Upper lobe of right lung (tissue), 1 donor: ENCODE measurements around the gene PRKAR1B. TPM values are rescaled to one million over a fixed set of nuclear protein-coding genes. Genes with fewer than 3 reads are reported as not detected.

ENCODE experiments used
- ATAC-seq: fragments of 200-7000 bp; cut with Tn5 transposase; one replicate; pipeline ENCODE4 v1.9.1; 2020; ENCODE audit warnings: mild to moderate bottlenecking, moderate library complexity
- DNase-seq: peaks from one replicate; pipeline ENCODE4 v3.0.0-alpha.2; 2020
- H3K27ac ChIP-seq: fragments of 200-600 bp; one replicate; pipeline ENCODE4 v1.8.0; 2022
- H3K27me3 ChIP-seq: fragments of 200-600 bp; one replicate; pipeline ENCODE4 v1.8.0; 2022; ENCODE audit warnings: mild to moderate bottlenecking
- H3K36me3 ChIP-seq: fragments of 200-600 bp; one replicate; pipeline ENCODE4 v1.8.0; 2022
- H3K4me1 ChIP-seq: fragments of 200-600 bp; one replicate; pipeline ENCODE4 v1.8.0; 2022
- H3K4me3 ChIP-seq: fragments of 200-600 bp; one replicate; pipeline ENCODE4 v1.8.0; 2022; ENCODE audit warnings: mild to moderate bottlenecking
- H3K9me3 ChIP-seq: fragments of 200-600 bp; one replicate; pipeline ENCODE4 v1.8.0; 2022
- intact Hi-C: fragments of 100-400 bp; cut with DNase I; formaldehyde crosslinking; loops from one replicate; pipeline ENCODE4 v1.11.0; 2022
- total RNA-seq: library from RNA; stranded (reverse); fragmentation: NEBNext Ultra II Directional; extraction: Animal tissue kit (Norgen Biotek cat#: 25700); gene quantifications from one replicate; pipeline ENCODE4 v1.2.1, GENCODE V29; 2021
- TF ChIP-seq, protein P1 (sequence below): fragments of 200-600 bp; IDR thresholded peaks from one replicate; pipeline ENCODE4 v1.8.0; 2022; ENCODE audit warnings: antibody characterized with exemption
- donor health status: DM: no; HTN: yes; CAD: no; lungs with severe emphysema.

The PRKAR1B gene
- total RNA-seq, 1 donor from 2014 or later: 25.7 TPM

GRCh38 chr7:584820-585219 is 142.3 kb downstream of the PRKAR1B start:
- Histone ChIP-seq H3K27me3 (no peaks in the 10 kb centered on the region), H3K4me1 (no peaks in the 10 kb centered on the region), H3K4me3 (no peak overlapping the region), H3K36me3 (no peaks in the 10 kb centered on the region), H3K9me3 (no peaks in the 10 kb centered on the region), H3K27ac (no peak overlapping the region)
- TF ChIP-seq, protein P1, sequence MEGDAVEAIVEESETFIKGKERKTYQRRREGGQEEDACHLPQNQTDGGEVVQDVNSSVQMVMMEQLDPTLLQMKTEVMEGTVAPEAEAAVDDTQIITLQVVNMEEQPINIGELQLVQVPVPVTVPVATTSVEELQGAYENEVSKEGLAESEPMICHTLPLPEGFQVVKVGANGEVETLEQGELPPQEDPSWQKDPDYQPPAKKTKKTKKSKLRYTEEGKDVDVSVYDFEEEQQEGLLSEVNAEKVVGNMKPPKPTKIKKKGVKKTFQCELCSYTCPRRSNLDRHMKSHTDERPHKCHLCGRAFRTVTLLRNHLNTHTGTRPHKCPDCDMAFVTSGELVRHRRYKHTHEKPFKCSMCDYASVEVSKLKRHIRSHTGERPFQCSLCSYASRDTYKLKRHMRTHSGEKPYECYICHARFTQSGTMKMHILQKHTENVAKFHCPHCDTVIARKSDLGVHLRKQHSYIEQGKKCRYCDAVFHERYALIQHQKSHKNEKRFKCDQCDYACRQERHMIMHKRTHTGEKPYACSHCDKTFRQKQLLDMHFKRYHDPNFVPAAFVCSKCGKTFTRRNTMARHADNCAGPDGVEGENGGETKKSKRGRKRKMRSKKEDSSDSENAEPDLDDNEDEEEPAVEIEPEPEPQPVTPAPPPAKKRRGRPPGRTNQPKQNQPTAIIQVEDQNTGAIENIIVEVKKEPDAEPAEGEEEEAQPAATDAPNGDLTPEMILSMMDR: no peak
- ATAC-seq: no peak
- no peak for DNase-seq
- intact Hi-C loops: no loop called here

DNA sequence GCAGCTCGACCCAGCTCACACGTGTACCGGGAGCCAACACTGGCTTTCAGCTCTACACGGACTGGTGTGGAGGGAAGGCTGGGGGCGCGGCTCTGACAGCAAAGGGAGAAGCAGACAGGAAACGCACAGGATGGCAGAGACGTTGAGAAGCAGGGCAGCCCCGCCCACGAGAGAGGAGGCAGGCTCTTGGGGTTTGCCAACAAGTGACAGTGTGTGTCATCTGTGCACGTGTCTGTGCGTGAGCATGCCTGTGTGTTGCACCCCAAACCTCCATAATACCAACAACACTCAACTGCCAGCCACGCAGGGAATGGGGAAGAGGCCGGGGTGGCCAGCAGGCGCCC is 143.0 kb downstream of the PRKAR1B start:
- TF ChIP-seq, protein P1: no peak
- DNase-seq: no peak
- Histone ChIP-seq H3K27me3 (no peaks in the 10 kb centered on the region), H3K36me3 (no peaks in the 10 kb centered on the region), H3K9me3 (no peaks in the 10 kb centered on the region), H3K4me3 (peak overlapping the region; percentile 14), H3K4me1 (no peaks in the 10 kb centered on the region), H3K27ac (no peak overlapping the region)
- intact Hi-C loops: no loop called here
- peak; percentile 36 for ATAC-seq

- no peaks in the 10 kb centered on the region for H3K4me1 ChIP-seq
- TF ChIP-seq, protein P1: no peak
- no peaks in the 10 kb centered on the region for H3K36me3 ChIP-seq
- peak; percentile 13 for ATAC-seq
- H3K4me3 ChIP-seq: peak overlapping the region; percentile 14
- H3K27me3 ChIP-seq: no peaks in the 10 kb centered on the region
- intact Hi-C loops: no loop called here
- no peak for DNase-seq
- H3K27ac ChIP-seq: no peak overlapping the region
- H3K9me3 ChIP-seq: no peaks in the 10 kb centered on the region
These were observed 143.5 kb downstream of the PRKAR1B start for GRCh38 chr7:583410-584121.

DNA sequence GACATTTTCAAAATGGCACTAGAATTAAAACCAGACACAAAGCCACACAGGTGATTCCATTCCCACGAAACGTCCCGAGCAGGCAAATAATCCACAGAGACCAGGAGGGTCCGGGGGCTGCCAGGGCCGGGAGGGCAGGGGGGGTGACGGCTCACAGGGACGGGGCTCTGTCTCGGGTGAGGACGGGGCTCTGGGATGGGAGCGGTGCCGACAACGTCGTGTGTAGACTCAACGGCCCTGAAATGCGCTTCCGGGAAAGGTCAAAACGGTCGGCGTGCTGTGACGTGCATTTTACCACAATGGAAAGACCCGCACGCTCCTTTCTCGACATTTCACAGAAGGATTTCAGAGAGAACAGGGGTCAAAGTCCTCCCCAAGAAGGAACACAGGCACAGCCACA is 144.2 kb downstream of the PRKAR1B start:
- Histone ChIP-seq H3K27me3 (no peaks in the 10 kb centered on the region), H3K36me3 (no peaks in the 10 kb centered on the region), H3K27ac (no peak overlapping the region), H3K4me3 (no peak overlapping the region), H3K4me1 (no peaks in the 10 kb centered on the region), H3K9me3 (no peaks in the 10 kb centered on the region)
- intact Hi-C loops: no loop called here
- no peak for DNase-seq
- TF ChIP-seq, protein P1: no peak
- no peak for ATAC-seq

- H3K9me3 ChIP-seq: no peaks in the 10 kb centered on the region
- no peak overlapping the region for H3K27ac ChIP-seq
- DNase-seq (no peak), ATAC-seq (no peak)
- TF ChIP-seq, protein P1: no peak
- no peaks in the 10 kb centered on the region for H3K27me3 ChIP-seq
- no peaks in the 10 kb centered on the region for H3K36me3 ChIP-seq
- intact Hi-C loops: no loop called here
- H3K4me3 ChIP-seq: no peak overlapping the region
- H3K4me1 ChIP-seq: no peaks in the 10 kb centered on the region
These were observed 144.8 kb downstream of the PRKAR1B start for GRCh38 chr7:582081-582835.
